Hepatocyte (in vitro differentiated cells): ENCODE results near the gene RIPOR2. TPM values are rescaled to one million over a fixed set of nuclear protein-coding genes. Genes with fewer than 3 reads are reported as not detected.

Experiments
- DNase-seq: peaks from one replicate; pipeline ENCODE4 v3.0.0-alpha.2; 2016; ENCODE audit warnings: low spot score
- H2AFZ ChIP-seq: fragments of 200-600 bp; sonication (generic); 2 replicates; pipeline ENCODE4 v1.6.0; 2016; ENCODE audit warnings: antibody characterized with exemption, mild to moderate bottlenecking
- H3K27ac ChIP-seq: fragments of 200-600 bp; sonication (generic); 2 replicates; pipeline ENCODE4 v1.5.1; 2016; ENCODE audit warnings: mild to moderate bottlenecking
- H3K27me3 ChIP-seq: fragments of 200-600 bp; sonication (generic); 2 replicates; pipeline ENCODE4 v1.6.1; 2016
- H3K36me3 ChIP-seq: fragments of 200-600 bp; sonication (generic); replicated peaks from 2 replicates; pipeline ENCODE4 v1.5.1; 2016; ENCODE audit warnings: low read depth; ENCODE audit not compliant: insufficient read depth
- H3K4me1 ChIP-seq: fragments of 200-600 bp; sonication (generic); 2 replicates; pipeline ENCODE4 v1.5.1; 2016; ENCODE audit warnings: mild to moderate bottlenecking, moderate library complexity; ENCODE audit not compliant: insufficient read depth
- H3K4me2 ChIP-seq: fragments of 200-600 bp; sonication (generic); 2 replicates; pipeline ENCODE4 v1.6.0; 2016
- H3K4me3 ChIP-seq: fragments of 200-600 bp; sonication (generic); 2 replicates; pipeline ENCODE4 v1.5.1; 2016; ENCODE audit warnings: mild to moderate bottlenecking
- H3K79me2 ChIP-seq: fragments of 200-600 bp; sonication (generic); 2 replicates; pipeline ENCODE4 v1.6.0; 2017; ENCODE audit warnings: mild to moderate bottlenecking
- H3K9me2 ChIP-seq: fragments of 200-600 bp; sonication (generic); replicated peaks from 2 replicates; pipeline ENCODE4 v1.6.0; 2017; ENCODE audit warnings: mild to moderate bottlenecking; ENCODE audit not compliant: insufficient read depth
- H3K9me3 ChIP-seq: fragments of 200-600 bp; sonication (generic); 2 replicates; pipeline ENCODE4 v1.5.1; 2016; ENCODE audit warnings: low read depth, mild to moderate bottlenecking
- H4K20me1 ChIP-seq: fragments of 200-600 bp; sonication (generic); 2 replicates; pipeline ENCODE4 v1.6.0; 2016; ENCODE audit warnings: mild to moderate bottlenecking; ENCODE audit not compliant: insufficient read depth, poor library complexity, severe bottlenecking
- EZH2 ChIP-seq: fragments of 200-600 bp; sonication (generic); IDR thresholded peaks from 2 replicates; pipeline ENCODE4 v1.6.1; 2016; ENCODE audit warnings: antibody characterized with exemption, mild to moderate bottlenecking, borderline replicate concordance
- EZH2phosphoT487 ChIP-seq: fragments of 200-600 bp; sonication (generic); IDR thresholded peaks from one replicate; pipeline ENCODE4 v1.6.1; 2018; ENCODE audit warnings: antibody characterized with exemption, mild to moderate bottlenecking, low read depth, moderate library complexity; ENCODE audit not compliant: unreplicated experiment, severe bottlenecking
- whole genome bisulfite sequencing: methylation state at CpG from one replicate; pipeline ENCODE4 v1.1.6; 2016; ENCODE audit warnings: low lambda C conversion rate; ENCODE audit errors: missing lambda C conversion rate; 5-methylcytosine and 5-hydroxymethylcytosine counted together
- polyA plus RNA-seq: library from polyadenylated mRNA; unstranded; fragments of >200 nt; fragmentation: Nextera tagmentation; extraction: Ambion mirVana; gene quantifications from 2 replicates; pipeline ENCODE4 v1.2.1, GENCODE V29; 2016
- total RNA-seq: library from RNA; depleted of rRNA; stranded (reverse); fragments of >200 nt; gene quantifications from 2 replicates; pipeline ENCODE4 v1.2.3, GENCODE V29; 2014
- TF ChIP-seq, protein P1 (sequence below): fragments of 200-600 bp; sonication (generic); IDR thresholded peaks from 2 replicates; pipeline ENCODE4 v1.5.1; 2016; ENCODE audit warnings: antibody characterized with exemption, mild to moderate bottlenecking; ENCODE audit not compliant: poor library complexity

The RIPOR2 gene
- total and polyA plus RNA-seq, 2 experiments from 2014 or later, result 11.8 to 17.3 TPM

DNA sequence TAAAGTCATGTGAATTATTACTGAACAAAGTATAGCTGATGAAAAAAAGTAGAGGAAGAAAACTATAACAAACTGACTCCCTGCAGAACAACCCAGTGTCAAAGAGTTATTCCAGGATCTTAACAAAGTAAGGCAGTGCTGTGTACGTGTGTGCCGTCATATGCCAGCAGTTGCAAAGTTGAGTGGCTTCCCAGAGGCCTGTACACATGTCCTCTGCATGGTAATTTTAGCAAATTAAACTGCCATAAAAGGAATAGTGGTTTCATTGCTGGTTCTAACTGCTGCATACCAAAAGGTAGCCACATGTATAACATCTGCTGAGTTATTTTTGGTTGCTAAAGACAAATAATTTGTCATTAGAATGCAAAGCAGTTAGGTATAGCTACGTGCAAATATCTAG is 44.8 kb downstream of the RIPOR2 start:
- no peaks in the 10 kb centered on the region for H3K4me1 ChIP-seq
- no peak overlapping the region for H3K27ac ChIP-seq
- H3K9me3 ChIP-seq, result no peaks in the 10 kb centered on the region
- no peaks in the 10 kb centered on the region for H3K79me2 ChIP-seq
- TF ChIP-seq EZH2phosphoT487 (no peak), EZH2 (no peak)
- TF ChIP-seq, protein P1, sequence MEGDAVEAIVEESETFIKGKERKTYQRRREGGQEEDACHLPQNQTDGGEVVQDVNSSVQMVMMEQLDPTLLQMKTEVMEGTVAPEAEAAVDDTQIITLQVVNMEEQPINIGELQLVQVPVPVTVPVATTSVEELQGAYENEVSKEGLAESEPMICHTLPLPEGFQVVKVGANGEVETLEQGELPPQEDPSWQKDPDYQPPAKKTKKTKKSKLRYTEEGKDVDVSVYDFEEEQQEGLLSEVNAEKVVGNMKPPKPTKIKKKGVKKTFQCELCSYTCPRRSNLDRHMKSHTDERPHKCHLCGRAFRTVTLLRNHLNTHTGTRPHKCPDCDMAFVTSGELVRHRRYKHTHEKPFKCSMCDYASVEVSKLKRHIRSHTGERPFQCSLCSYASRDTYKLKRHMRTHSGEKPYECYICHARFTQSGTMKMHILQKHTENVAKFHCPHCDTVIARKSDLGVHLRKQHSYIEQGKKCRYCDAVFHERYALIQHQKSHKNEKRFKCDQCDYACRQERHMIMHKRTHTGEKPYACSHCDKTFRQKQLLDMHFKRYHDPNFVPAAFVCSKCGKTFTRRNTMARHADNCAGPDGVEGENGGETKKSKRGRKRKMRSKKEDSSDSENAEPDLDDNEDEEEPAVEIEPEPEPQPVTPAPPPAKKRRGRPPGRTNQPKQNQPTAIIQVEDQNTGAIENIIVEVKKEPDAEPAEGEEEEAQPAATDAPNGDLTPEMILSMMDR, result no peak
- no peaks in the 10 kb centered on the region for H4K20me1 ChIP-seq
- H3K27me3 ChIP-seq, result no peaks in the 10 kb centered on the region
- H3K4me3 ChIP-seq, result no peak overlapping the region
- H3K36me3 ChIP-seq, result no peaks in the 10 kb centered on the region
- no peak overlapping the region for H2AFZ ChIP-seq
- no peaks in the 10 kb centered on the region for H3K9me2 ChIP-seq
- WGBS, result 80% methylated on average over 3 of the region's 3 CpGs
- no peak overlapping the region for H3K4me2 ChIP-seq
- no peak for DNase-seq

DNA sequence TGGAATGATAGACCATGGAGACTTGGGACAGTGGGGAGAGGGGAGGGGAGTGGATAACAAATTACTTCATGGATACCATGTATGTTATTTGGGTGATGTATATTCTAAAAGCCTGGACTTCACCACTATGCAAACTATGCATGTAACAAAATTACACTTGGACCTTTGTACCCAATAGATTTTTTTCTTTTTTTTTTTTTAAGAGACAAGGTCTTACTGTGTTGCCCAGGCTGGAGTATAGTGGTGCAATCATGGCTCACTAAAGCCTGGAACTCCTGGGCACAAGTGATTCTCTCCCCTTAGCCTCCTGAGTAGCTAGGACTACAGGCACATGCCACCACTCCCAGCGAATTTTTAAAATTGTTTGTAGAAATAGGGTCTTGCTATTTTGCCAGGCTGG is 45.3 kb downstream of the RIPOR2 start:
- Histone ChIP-seq H3K4me3 (no peak overlapping the region), H3K9me3 (no peaks in the 10 kb centered on the region), H2AFZ (no peak overlapping the region), H3K4me1 (no peaks in the 10 kb centered on the region), H4K20me1 (no peaks in the 10 kb centered on the region), H3K27me3 (no peaks in the 10 kb centered on the region), H3K4me2 (no peak overlapping the region), H3K79me2 (no peaks in the 10 kb centered on the region), H3K36me3 (no peaks in the 10 kb centered on the region), H3K9me2 (no peaks in the 10 kb centered on the region), H3K27ac (no peak overlapping the region)
- WGBS, result 95% methylated on average over 1 of the region's 1 CpG
- no peak for DNase-seq
- TF ChIP-seq, protein P1, result no peak
- TF ChIP-seq EZH2, result no peak

DNA sequence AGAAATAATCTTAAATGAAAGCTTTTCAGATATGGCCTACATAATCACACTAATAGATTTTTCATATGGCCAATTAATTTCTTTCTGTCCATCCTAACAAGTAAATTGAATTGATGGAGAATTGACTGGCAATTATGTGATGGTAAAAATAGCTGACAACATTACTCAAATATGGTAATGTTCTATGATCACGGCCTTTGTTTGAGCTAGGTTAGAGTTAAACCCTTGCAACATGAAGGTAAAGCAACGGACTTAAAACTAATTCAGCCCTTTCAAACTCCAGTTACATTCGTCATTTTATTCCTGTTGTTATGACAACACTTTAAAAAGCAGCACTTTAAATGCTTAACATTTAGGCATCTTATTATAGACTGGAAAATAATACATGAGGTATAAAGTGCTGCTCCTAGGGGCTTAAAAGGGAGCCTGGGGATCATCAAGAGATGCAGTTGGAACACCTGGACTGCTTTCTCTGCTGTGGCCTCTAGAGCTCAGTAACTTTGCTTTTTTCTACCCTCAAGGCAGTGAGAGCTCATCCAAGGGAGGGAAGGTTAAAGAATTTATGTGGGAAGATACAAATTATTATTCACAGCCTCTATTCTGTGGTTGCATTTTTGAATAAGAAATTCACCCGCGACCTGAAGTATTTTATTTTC is 46.9 kb downstream of the RIPOR2 start:
- whole genome bisulfite sequencing, result 77% methylated on average over 5 of the region's 5 CpGs
- H3K79me2 ChIP-seq, result no peaks in the 10 kb centered on the region
- TF ChIP-seq EZH2, result no peak
- TF ChIP-seq EZH2phosphoT487, result no peak
- TF ChIP-seq, protein P1, result no peak
- no peaks in the 10 kb centered on the region for H3K9me2 ChIP-seq
- H4K20me1 ChIP-seq, result no peaks in the 10 kb centered on the region
- H3K27ac ChIP-seq, result no peak overlapping the region
- no peak overlapping the region for H3K4me3 ChIP-seq
- H3K36me3 ChIP-seq, result no peaks in the 10 kb centered on the region
- H3K9me3 ChIP-seq, result no peaks in the 10 kb centered on the region
- no peaks in the 10 kb centered on the region for H3K27me3 ChIP-seq
- H3K4me1 ChIP-seq, result no peaks in the 10 kb centered on the region
- no peak for DNase-seq
- no peak overlapping the region for H2AFZ ChIP-seq
- no peak overlapping the region for H3K4me2 ChIP-seq
